Prostate gland (tissue), 2 donors: ENCODE measurements around the gene RASL10B. TPM values are rescaled to one million over a fixed set of nuclear protein-coding genes. Genes with fewer than 3 reads are reported as not detected.

ENCODE experiments used
- DNase-seq: peaks from one replicate; pipeline ENCODE4 v3.0.0-alpha.2; 2019; ENCODE audit warnings: low spot score
- H3K27ac ChIP-seq, 2 donors: fragments of 200-600 bp; sonication (generic); 2 replicates each; pipeline ENCODE4 v1.5.1; 2017 to 2019
- H3K27me3 ChIP-seq: fragments of 200-600 bp; sonication (generic); replicated peaks from 2 replicates; pipeline ENCODE4 v1.5.1; 2019; ENCODE audit not compliant: insufficient read depth
- H3K36me3 ChIP-seq, 2 donors: fragments of 200-600 bp; sonication (generic); 1 replicate in 1 of 2; 2 replicates in 1 of 2; pipeline versions ENCODE4 v1.5.1 to v1.8.1; 2017 to 2019
- H3K4me1 ChIP-seq: fragments of 200-600 bp; sonication (generic); replicated peaks from 2 replicates; pipeline ENCODE4 v1.5.1; 2019
- H3K4me3 ChIP-seq, 2 donors: fragments of 200-600 bp; sonication (generic); 2 replicates each; pipeline ENCODE4 v1.5.1; 2017 to 2019
- H3K9me3 ChIP-seq: fragments of 200-600 bp; sonication (generic); 2 replicates; pipeline ENCODE4 v1.5.1; 2017
- POLR2A ChIP-seq: fragments of 450-650 bp; IDR thresholded peaks from one replicate; pipeline ENCODE4 v1.6.1; 2016; ENCODE audit warnings: antibody characterized with exemption, mild to moderate bottlenecking
- POLR2AphosphoS5 ChIP-seq: sonication (generic); formaldehyde crosslinking; IDR thresholded peaks from one replicate; pipeline ENCODE4 v1.6.1; 2017; ENCODE audit warnings: antibody characterized with exemption
- WGBS: methylation state at CpG from one replicate; pipeline ENCODE4 v1.1.5; 2018; 5-methylcytosine and 5-hydroxymethylcytosine counted together
- intact Hi-C: fragments of 100-400 bp; cut with DNase I; formaldehyde crosslinking; loops from one replicate; pipeline ENCODE4 v1.14.2; 2022
- total RNA-seq, 2 donors: library from RNA; depleted of rRNA; stranded (reverse); fragments of >200 nt; gene quantifications; one replicate each; pipeline ENCODE4 v1.1.0, GENCODE V29; 2016
- TF ChIP-seq, protein P1 (sequence below), 4 experiments: fragments of 200-600 bp in 2 of 4; fragments of 450-650 bp in 2 of 4; sonication (generic) in 2 of 4; IDR thresholded peaks; 1 replicate in 3 of 4; 2 replicates in 1 of 4; pipeline ENCODE4 v1.5.1; 2016 to 2019; ENCODE audit warnings: antibody characterized with exemption in 4 of 4, mild to moderate bottlenecking in 2 of 4, moderate library complexity in 2 of 4

The RASL10B gene
- total RNA-seq, 2 donors from 2014 or later: 5.4 to 7.2 TPM

DNA sequence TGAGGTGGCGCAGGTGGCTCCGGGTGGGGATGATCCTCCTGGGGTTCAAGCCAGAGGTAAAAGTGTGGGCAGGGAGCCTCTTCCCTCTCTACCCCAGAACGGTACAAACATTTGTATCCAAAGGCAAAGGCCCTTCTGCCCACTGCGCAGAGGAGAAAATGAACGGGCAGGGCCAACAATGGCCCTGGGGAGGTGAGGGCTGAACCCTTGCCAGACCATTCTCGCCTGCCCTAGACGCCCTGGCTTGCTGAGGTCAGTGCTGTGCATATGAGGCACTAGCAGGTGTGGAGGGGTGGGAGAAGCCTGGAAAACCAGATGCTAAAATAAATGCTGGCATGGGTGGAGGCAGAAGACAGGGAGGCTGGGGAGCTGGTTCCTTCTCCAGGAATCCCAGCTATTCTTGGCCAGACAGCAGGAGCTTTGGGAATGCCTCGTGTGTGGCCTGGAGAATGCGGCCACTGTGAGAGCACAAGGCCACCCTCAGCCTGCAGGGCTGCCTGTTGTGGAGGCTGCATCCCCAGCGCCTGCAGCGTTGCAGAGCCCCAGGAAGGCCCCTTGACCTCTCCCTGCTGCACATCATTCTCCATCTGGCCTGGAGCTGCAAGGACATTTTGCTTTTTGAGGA lies 33.8 kb downstream of the RASL10B start:
- H3K27me3 ChIP-seq: no peaks in the 10 kb centered on the region
- DNase-seq: no peak
- H3K4me1 ChIP-seq: peaks cover 6% of the 10 kb centered on the region
- no peaks in the 10 kb centered on the region for H3K9me3 ChIP-seq
- TF ChIP-seq, protein P1, sequence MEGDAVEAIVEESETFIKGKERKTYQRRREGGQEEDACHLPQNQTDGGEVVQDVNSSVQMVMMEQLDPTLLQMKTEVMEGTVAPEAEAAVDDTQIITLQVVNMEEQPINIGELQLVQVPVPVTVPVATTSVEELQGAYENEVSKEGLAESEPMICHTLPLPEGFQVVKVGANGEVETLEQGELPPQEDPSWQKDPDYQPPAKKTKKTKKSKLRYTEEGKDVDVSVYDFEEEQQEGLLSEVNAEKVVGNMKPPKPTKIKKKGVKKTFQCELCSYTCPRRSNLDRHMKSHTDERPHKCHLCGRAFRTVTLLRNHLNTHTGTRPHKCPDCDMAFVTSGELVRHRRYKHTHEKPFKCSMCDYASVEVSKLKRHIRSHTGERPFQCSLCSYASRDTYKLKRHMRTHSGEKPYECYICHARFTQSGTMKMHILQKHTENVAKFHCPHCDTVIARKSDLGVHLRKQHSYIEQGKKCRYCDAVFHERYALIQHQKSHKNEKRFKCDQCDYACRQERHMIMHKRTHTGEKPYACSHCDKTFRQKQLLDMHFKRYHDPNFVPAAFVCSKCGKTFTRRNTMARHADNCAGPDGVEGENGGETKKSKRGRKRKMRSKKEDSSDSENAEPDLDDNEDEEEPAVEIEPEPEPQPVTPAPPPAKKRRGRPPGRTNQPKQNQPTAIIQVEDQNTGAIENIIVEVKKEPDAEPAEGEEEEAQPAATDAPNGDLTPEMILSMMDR (IDR thresholded peaks at IDR 0.05): no peak
- TF ChIP-seq POLR2AphosphoS5 (no peak), POLR2A (no peak)
- no peak overlapping the region for H3K4me3 ChIP-seq
- intact Hi-C loops: loop anchor here (2.0 kb wide), 1 partner anchor 40 kb away; no protein-coding TSS in a partner anchor
- WGBS: 75% methylated on average over 11 of the region's 11 CpGs
- no peaks in the 10 kb centered on the region for H3K36me3 ChIP-seq
- no peak overlapping the region for H3K27ac ChIP-seq

DNA sequence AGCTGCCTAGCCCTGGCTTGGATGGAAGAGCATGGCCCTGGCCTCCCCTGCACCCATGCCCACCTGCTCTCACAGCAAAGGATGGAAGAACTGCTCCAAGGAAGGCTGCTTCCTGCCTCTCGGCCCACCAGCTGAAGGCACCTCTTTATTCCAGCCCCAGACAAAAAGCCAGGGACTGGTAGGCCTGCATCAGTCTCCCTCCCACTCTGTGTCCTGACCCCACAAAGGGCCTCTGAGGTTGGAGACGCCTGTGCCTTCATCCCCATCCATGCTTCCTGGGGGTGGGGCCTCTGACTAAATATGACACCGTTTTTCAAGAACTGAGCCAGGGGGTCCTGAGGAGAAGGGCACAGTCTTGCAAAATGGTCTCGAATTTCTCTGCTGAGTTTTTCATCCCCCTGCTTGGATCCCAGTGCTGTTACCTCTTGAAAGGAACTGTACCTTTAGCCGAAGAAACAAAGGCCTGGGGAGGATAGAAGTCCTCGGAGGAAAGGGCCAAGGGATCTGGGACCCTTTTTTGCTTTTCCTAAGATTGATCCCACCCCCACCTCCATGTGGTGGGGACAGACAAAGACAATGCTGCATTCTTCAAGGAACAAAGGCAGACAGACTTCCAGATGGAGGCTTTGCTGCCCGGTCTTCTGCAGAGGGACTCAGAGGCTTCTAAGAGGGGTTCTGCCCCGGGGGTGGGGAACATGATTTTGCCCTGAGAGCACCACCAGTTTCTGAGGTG lies 34.5 kb downstream of the RASL10B start:
- intact Hi-C loops: loop anchor here (2.0 kb wide), 1 partner anchor 39 kb away; no protein-coding TSS in a partner anchor
- TF ChIP-seq, protein P1 (IDR thresholded peaks at IDR 0.05): no peak
- no peak for TF ChIP-seq POLR2AphosphoS5
- no peak for TF ChIP-seq POLR2A
- H3K9me3 ChIP-seq: no peaks in the 10 kb centered on the region
- DNase-seq: no peak
- H3K4me3 ChIP-seq: no peak overlapping the region
- H3K4me1 ChIP-seq: peaks cover 6% of the 10 kb centered on the region
- 79% methylated on average over 8 of the region's 8 CpGs for WGBS
- H3K27ac ChIP-seq: no peak overlapping the region
- no peaks in the 10 kb centered on the region for H3K27me3 ChIP-seq
- H3K36me3 ChIP-seq: no peaks in the 10 kb centered on the region

DNA sequence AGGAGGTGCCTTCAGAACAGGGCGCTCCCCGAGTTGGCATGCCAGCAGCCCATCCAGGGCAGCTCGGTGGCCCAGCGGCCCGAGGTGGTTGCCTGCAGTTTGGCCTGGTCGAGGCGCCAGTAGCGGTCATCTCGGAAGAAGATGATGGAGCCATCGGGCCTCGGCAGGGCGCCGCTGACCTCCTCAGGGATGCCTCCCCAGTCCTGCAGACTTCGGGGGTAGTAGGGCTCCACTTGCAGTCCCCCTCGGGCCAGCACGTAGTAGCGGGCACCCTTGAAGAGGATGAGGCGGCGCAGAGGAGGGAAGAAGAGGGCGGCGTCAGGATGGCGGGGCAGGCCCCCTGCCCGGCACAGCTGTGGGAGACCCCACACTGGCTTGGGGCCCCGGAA lies 35.0 kb downstream of the RASL10B start:
- Histone ChIP-seq H3K4me3 (no peak overlapping the region), H3K36me3 (no peaks in the 10 kb centered on the region), H3K27ac (no peak overlapping the region), H3K27me3 (no peaks in the 10 kb centered on the region), H3K9me3 (no peaks in the 10 kb centered on the region), H3K4me1 (peaks cover 6% of the 10 kb centered on the region)
- TF ChIP-seq, protein P1 (IDR thresholded peaks at IDR 0.05): no peak
- TF ChIP-seq POLR2A: no peak
- no peak for TF ChIP-seq POLR2AphosphoS5
- intact Hi-C loops: no loop called here
- DNase-seq: no peak
- 93% methylated on average over 24 of the region's 24 CpGs for WGBS

DNA sequence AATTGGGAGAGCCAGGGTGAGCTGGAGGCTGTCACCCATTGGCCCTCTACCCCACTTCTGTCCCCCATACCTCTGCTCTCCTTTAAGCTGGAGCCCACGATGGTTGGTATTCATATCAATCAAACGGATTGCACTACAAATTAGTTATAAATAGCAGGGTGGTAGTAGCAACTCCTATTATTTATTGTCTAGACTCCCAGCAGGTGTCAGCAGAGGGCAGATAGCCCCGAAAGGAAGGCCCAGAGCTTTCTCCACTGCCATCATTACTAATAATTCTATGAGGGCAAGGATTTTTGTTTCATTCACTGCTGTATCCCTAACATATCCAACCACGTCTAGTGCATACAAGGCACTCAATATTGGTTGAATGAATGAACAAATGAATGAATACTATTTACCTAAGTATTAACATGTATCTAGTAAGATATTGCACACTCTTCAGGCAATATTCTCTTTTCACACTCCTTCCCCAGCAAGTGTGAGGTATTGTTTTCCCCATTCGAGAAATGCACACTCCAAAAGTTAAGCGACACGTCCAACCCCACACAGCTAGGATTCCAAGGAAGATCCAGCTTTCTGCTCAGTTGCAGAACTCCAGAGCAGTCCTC lies 35.6 kb downstream of the RASL10B start:
- Histone ChIP-seq H3K27ac (no peak overlapping the region), H3K4me1 (peaks cover 6% of the 10 kb centered on the region), H3K9me3 (no peaks in the 10 kb centered on the region), H3K27me3 (no peaks in the 10 kb centered on the region), H3K4me3 (no peak overlapping the region), H3K36me3 (no peaks in the 10 kb centered on the region)
- peak; percentile 28 for DNase-seq
- TF ChIP-seq POLR2AphosphoS5 (peak; percentile 32), POLR2A (no peak)
- TF ChIP-seq, protein P1 (IDR thresholded peaks at IDR 0.05): peak; percentile 37 to 71 (median 53)
- intact Hi-C loops: no loop called here
- 51% methylated on average over 7 of the region's 7 CpGs for WGBS
